Measurements from ENCODE around the gene GNMT.

The GNMT gene

DNA sequence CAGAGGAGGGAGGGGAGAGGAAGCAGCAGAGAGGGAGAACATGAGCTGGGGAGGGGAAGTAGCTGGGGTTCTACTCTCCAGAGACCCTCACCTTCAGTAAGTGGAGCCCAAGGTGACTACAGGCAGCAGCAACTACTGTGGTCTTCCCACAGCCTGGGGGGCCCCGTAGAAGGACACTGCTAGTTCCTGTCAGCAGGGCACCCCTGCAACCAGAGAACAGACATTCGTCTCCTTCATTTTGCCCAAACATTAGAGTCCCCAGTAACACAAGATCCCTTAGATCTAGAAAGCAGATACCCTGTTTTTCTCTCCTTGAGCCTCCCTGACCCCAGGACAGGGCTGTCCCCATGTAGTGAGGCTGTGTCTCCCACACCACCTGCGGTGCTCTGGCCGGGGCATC, 8.2 kb downstream of the GNMT start:
- no peak overlapping the region for H3K4me2 ChIP-seq
- TF ChIP-seq, protein P1, sequence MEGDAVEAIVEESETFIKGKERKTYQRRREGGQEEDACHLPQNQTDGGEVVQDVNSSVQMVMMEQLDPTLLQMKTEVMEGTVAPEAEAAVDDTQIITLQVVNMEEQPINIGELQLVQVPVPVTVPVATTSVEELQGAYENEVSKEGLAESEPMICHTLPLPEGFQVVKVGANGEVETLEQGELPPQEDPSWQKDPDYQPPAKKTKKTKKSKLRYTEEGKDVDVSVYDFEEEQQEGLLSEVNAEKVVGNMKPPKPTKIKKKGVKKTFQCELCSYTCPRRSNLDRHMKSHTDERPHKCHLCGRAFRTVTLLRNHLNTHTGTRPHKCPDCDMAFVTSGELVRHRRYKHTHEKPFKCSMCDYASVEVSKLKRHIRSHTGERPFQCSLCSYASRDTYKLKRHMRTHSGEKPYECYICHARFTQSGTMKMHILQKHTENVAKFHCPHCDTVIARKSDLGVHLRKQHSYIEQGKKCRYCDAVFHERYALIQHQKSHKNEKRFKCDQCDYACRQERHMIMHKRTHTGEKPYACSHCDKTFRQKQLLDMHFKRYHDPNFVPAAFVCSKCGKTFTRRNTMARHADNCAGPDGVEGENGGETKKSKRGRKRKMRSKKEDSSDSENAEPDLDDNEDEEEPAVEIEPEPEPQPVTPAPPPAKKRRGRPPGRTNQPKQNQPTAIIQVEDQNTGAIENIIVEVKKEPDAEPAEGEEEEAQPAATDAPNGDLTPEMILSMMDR (conservative IDR thresholded peaks at IDR 0.05; ENCODE audit: low read depth, low read length), result no peak
- no peak overlapping the region for H3K27ac ChIP-seq
- no peaks in the 10 kb centered on the region for H3K27me3 ChIP-seq (ENCODE audit: insufficient read depth, low read depth)
- no peaks in the 10 kb centered on the region for H4K20me1 ChIP-seq (ENCODE audit: insufficient read depth)
- no peak overlapping the region for H2AFZ ChIP-seq (ENCODE audit: low read depth)
- H3K4me1 ChIP-seq (ENCODE audit: low read depth, poor library complexity, severe bottlenecking), result no peaks in the 10 kb centered on the region
- no peak overlapping the region for H3K9ac ChIP-seq
- H3K36me3 ChIP-seq (ENCODE audit: insufficient read depth), result no peaks in the 10 kb centered on the region
- no peaks in the 10 kb centered on the region for H3K79me2 ChIP-seq (ENCODE audit: insufficient read depth, low read depth)
- no peak overlapping the region for H3K4me3 ChIP-seq (IDR thresholded peaks at IDR 0.05; ENCODE audit: insufficient read depth, low read depth, low read length)

DNA sequence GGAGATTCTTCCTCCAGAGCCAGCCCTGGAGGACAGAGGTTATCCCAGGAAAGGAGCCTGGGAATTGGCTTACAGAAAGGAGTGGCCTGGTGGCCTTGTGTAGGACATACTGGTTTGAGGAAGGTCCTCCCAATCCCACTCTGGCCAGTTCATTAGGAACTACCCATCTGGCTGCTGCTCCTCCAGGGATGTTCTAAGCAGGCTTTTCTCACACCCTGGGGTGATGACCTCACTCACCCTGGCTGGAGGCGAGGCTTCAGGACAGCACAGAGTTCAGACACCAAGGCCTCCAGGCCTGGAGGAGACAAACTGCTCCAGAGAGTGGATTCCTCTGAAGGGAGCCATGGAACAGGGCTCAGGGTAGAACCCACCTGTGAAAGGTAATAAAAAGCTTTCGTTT, 8.9 kb downstream of the GNMT start:
- no peak overlapping the region for H3K9ac ChIP-seq
- no peaks in the 10 kb centered on the region for H3K36me3 ChIP-seq (ENCODE audit: insufficient read depth)
- no peak overlapping the region for H3K4me3 ChIP-seq (IDR thresholded peaks at IDR 0.05; ENCODE audit: insufficient read depth, low read depth, low read length)
- H3K4me2 ChIP-seq, result no peak overlapping the region
- H4K20me1 ChIP-seq (ENCODE audit: insufficient read depth), result no peaks in the 10 kb centered on the region
- no peaks in the 10 kb centered on the region for H3K4me1 ChIP-seq (ENCODE audit: low read depth, poor library complexity, severe bottlenecking)
- no peak overlapping the region for H3K27ac ChIP-seq
- TF ChIP-seq, protein P1 (conservative IDR thresholded peaks at IDR 0.05; ENCODE audit: low read depth, low read length), result no peak
- H3K79me2 ChIP-seq (ENCODE audit: insufficient read depth, low read depth), result no peaks in the 10 kb centered on the region
- H3K27me3 ChIP-seq (ENCODE audit: insufficient read depth, low read depth), result no peaks in the 10 kb centered on the region
- no peak overlapping the region for H2AFZ ChIP-seq (ENCODE audit: low read depth)

DNA sequence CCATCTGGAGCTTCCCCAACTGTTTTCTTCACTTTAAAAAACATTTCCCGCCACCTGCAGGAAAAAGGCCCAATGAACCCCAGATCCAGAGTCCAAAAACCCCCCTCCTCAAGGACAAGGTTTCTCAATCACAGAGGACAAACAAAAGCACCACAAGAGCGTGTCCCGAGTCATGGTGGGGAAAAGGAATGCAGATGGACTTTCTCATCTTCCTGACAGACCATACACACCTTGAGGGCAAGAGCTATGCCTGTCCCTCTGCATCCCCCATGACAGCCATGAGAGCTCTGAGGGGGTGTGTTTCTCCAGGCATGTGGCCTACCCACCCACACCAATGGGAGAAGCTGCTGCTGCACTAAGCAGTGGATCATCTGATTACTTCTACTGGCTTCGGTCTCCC, 9.4 kb downstream of the GNMT start:
- no peak overlapping the region for H3K27ac ChIP-seq
- H3K4me3 ChIP-seq (IDR thresholded peaks at IDR 0.05; ENCODE audit: insufficient read depth, low read depth, low read length), result no peak overlapping the region
- no peaks in the 10 kb centered on the region for H3K79me2 ChIP-seq (ENCODE audit: insufficient read depth, low read depth)
- H3K27me3 ChIP-seq (ENCODE audit: insufficient read depth, low read depth), result no peaks in the 10 kb centered on the region
- no peak overlapping the region for H2AFZ ChIP-seq (ENCODE audit: low read depth)
- no peaks in the 10 kb centered on the region for H3K36me3 ChIP-seq (ENCODE audit: insufficient read depth)
- no peaks in the 10 kb centered on the region for H3K4me1 ChIP-seq (ENCODE audit: low read depth, poor library complexity, severe bottlenecking)
- H3K9ac ChIP-seq, result no peak overlapping the region
- no peak overlapping the region for H3K4me2 ChIP-seq
- TF ChIP-seq, protein P1 (conservative IDR thresholded peaks at IDR 0.05; ENCODE audit: low read depth, low read length), result no peak
- no peaks in the 10 kb centered on the region for H4K20me1 ChIP-seq (ENCODE audit: insufficient read depth)

DNA sequence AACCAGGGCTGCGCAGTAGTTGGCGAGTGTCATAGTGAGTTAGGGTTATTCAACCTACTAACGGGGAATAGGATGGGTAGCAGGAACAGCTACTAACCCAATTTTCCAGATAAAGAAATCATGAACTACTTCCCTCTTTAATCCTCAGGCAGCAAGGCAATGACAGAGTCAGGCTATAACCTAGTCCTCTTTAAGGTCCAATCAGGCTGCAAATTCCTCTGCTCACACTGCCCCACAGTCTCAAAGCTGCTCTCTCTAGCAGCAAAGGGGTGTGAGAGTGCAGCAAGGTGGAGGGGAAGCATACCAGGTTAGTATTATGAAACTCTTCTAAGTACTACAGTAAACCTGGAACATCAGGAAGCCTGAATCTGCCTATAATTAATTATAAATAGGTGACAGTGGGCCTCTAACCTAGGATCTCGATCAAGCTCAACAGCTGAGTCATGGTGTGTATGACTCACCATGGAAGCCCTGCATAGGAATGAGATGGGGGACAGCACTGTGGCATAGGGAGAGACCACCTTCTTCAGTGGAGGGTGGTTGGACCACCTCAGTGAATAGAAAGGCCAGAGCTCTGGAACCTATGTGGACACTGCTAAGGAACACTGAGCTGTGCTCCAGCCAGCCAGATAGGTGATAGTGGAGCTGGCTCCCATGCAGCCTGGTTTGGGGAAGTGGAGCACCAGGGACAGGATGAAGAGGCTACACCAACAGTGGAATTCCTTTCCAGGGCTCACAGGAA, 10.5 kb downstream of the GNMT start:
- H4K20me1 ChIP-seq (ENCODE audit: insufficient read depth), result no peaks in the 10 kb centered on the region
- H3K36me3 ChIP-seq (ENCODE audit: insufficient read depth), result no peaks in the 10 kb centered on the region
- H3K9ac ChIP-seq, result no peak overlapping the region
- no peaks in the 10 kb centered on the region for H3K27me3 ChIP-seq (ENCODE audit: insufficient read depth, low read depth)
- H3K79me2 ChIP-seq (ENCODE audit: insufficient read depth, low read depth), result no peaks in the 10 kb centered on the region
- no peak overlapping the region for H3K4me2 ChIP-seq
- TF ChIP-seq, protein P1 (conservative IDR thresholded peaks at IDR 0.05; ENCODE audit: low read depth, low read length), result no peak
- no peaks in the 10 kb centered on the region for H3K4me1 ChIP-seq (ENCODE audit: low read depth, poor library complexity, severe bottlenecking)
- no peak overlapping the region for H3K4me3 ChIP-seq (IDR thresholded peaks at IDR 0.05; ENCODE audit: insufficient read depth, low read depth, low read length)
- no peak overlapping the region for H3K27ac ChIP-seq
- no peak overlapping the region for H2AFZ ChIP-seq (ENCODE audit: low read depth)
